Measurements from ENCODE around the gene ARSB.
A peak's percentile ranks its signal among the peaks of the same experiment; 100 is the strongest.
"Not testable (repeated sequence)": the region's sequence is repeated elsewhere in the genome, so short reads cannot be mapped to it uniquely, and the experiment has no call there.

The ARSB gene

DNA sequence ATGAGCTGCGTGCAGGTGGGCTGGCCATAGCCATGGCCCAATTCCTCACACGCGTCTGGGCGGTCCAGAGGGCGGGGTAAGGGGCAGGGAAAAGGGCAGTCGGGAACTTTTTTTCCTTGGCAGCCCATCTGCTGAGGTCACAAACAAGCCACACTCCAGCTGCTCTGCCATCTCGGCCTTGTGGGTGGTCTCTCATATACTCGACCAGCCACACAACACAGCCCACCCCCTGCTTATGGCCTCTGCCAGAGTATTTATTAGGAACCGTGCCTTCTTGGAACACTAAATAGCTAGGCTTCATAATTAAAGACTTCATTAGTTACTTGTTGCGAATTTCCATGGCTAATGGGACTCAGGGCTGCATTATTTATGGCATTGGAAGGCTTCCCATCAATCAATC is 238.1 kb downstream of the ARSB start:
- DNase-seq (ENCODE audit: low spot score) = no peak

DNA sequence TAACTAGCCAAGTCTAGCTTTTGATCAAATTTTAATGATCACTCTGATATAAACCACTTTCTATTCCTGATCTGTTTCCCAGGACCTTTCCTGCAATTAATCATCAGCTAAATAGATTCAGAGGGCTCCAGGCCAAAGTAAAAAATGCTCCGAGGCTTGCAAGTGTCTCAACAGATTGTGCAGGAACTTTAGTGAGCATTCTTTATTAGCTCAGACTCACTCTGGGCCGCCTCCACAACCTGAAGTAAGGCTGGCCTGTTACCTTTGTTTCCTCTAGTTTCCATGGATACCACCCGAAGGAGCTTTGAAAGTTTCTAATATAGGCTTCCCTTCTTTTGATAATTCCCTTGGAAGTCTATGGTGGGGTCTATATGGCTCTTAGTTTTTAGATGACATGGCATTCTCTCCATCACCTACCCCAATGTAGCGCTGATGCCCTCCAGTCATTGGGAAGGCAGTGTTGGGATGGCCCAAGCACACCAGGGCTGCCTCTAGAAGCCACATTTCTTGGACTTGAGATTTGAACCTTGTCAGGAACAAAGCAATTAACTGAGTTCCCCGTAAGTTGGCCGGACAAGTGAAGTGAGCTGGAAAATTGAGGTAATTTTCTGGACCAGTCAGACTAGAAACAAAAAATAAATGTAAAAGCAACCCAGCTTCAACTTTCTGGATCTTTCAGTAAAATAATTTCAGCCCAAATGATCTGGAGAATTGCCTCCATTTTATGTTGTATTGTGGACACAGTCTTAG is 238.9 kb downstream of the ARSB start:
- DNase-seq (ENCODE audit: low spot score) = peak; percentile 30

- DNase-seq (ENCODE audit: low spot score) = no peak
Measured at GRCh38 chr5:78744951-78745534, 240.1 kb downstream of the ARSB start.

DNA sequence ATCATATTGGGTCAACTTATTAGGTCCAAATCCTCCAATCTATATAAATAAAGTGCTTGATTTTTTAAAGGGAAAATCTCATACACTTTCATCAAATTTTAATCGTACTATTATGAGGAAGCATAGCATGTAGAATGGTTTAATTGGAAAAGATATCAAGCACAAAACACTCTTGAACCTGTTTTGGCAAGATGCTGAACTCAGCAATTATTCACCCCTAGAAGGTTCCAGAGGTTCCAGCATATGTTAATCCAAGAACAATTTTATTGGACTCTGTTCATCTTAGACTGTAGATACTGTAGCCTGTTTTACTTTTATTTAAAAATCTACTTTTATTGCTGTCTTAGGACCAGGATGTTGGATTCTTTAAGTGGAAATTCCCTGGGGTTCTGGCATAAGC is 244.1 kb downstream of the ARSB start:
- DNase-seq (ENCODE audit: low spot score) = no peak

GRCh38 chr5:78738693-78739300 is 246.3 kb downstream of the ARSB start:
- DNase-seq (ENCODE audit: low spot score) = no peak

- DNase-seq (ENCODE audit: low spot score) = no peak
Measured at GRCh38 chr5:78738104-78738503, 247.0 kb downstream of the ARSB start.

GRCh38 chr5:78735834-78736463 is 249.2 kb downstream of the ARSB start:
- DNase-seq (ENCODE audit: low spot score) = no peak

- no peak for DNase-seq (ENCODE audit: low spot score)
Measured at GRCh38 chr5:78734950-78735349, 250.2 kb downstream of the ARSB start.

- DNase-seq (ENCODE audit: low spot score) = no peak
Measured at GRCh38 chr5:78734094-78734845, 250.8 kb downstream of the ARSB start.

GRCh38 chr5:78732721-78733120 is 252.4 kb downstream of the ARSB start:
- not testable (repeated sequence) for DNase-seq (ENCODE audit: low spot score)

DNA sequence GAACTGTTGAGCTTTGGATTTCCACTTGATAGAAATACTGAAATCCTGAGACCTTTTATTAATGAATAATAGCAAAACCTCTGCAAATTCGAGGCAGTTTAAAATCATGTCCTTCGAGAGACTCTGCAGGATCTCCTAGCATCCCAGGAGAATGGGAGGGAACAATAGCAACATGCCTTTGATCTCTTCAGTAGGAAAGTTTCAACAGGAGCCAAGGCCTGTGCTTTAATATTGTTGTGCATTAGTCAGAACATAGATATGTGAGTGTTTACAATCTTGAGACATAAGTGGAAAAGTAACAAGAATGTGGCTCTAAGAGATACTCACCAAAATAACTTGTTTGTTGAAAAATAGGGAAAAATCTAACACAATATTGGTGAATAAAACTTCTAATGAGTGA is 253.2 kb downstream of the ARSB start:
- DNase-seq (ENCODE audit: low spot score) = peak; percentile 58

GRCh38 chr5:78730300-78731094 is 254.6 kb downstream of the ARSB start:
- no peak for DNase-seq (ENCODE audit: low spot score)

DNA sequence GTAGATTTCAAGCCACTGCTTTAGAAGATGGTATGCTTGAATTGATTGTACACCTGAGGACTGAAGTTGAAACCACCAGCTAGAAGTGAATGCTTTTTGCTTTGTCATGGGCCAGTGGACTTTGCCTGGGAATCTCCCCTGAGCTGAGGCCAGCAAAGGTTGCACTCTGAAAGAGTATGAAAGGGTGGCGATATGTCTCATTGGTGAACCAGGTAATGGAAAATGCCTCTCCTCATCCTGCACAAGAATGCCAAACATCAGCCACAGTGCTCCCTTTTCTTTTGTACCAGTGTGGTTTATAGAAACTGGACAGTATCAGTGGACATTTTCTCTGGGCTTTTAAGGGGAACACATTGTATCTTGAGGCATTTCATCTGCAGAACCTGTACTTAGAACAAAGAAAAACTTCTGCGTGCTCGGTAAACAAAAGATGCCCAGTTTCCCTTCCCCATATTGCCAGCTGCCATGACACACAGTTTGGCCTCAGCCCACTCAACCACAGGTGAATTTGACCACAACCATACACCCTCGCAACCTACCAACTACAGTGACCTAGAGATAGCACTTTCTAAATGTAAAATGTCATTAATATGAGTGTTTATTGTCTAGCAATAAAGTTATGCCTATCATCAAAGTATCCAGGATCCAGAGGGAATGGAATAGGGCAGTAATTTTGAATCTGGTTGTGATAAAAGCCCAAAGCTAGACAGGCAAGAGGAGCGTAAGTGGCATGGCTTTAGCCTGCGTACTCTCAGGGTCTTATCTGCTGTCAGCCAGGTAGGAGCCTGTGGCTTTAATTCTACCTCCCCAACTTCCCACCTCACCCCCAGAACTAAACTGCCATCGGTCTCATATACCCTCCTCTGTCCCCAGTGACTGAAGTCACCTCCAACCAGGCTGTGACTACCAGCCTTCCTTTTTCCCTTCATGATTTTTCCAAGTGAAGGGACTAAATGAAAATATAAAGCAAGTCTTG is 257.0 kb downstream of the ARSB start:
- no peak for DNase-seq (ENCODE audit: low spot score)
